Endothelial cell of hepatic sinusoid (primary cell): ENCODE measurements around the gene GLTPD2.

Experiments used
- in situ Hi-C: cut with HindIII; loops from 2 replicates; pipeline ENCODE4 v1.10.0; 2017; ENCODE audit warnings: low sequenced_read_pairs

GLTPD2 gene

GRCh38 chr17:4838309-4838785 is 49.6 kb downstream of the GLTPD2 start:
- in situ Hi-C loops = loop anchor here (5.0 to 10.0 kb wide), 2 partner anchors 36 to 114 kb away; partner anchors contain the start of gene C17orf114

- in situ Hi-C loops = loop anchor here (5.0 to 10.0 kb wide), 2 partner anchors 37 to 114 kb away; partner anchors contain the start of gene C17orf114
Observed at GRCh38 chr17:4839221-4839620, 50.5 kb downstream of the GLTPD2 start.
